GM04504 (cell line): Measurements from ENCODE around the gene YPEL2.

ENCODE experiments used
- DNase-seq: peaks from one replicate; pipeline ENCODE4 v3.0.0-alpha.2; 2012; ENCODE audit warnings: low read depth

YPEL2 gene

GRCh38 chr17:59434429-59434828 is 103.0 kb downstream of the YPEL2 start:
- no peak for DNase-seq

- no peak for DNase-seq
These were observed 103.8 kb downstream of the YPEL2 start for GRCh38 chr17:59435238-59435637.

GRCh38 chr17:59436900-59437299 is 105.4 kb downstream of the YPEL2 start:
- no peak for DNase-seq

- DNase-seq = no peak
These were observed 106.4 kb downstream of the YPEL2 start for GRCh38 chr17:59437791-59438281.

GRCh38 chr17:59439262-59439661 is 107.8 kb downstream of the YPEL2 start:
- DNase-seq = no peak

- no peak for DNase-seq
These were observed 108.3 kb downstream of the YPEL2 start for GRCh38 chr17:59439741-59440211.

GRCh38 chr17:59440757-59441463 is 109.5 kb downstream of the YPEL2 start:
- DNase-seq = peak; percentile 74

GRCh38 chr17:59441464-59442096 is 110.1 kb downstream of the YPEL2 start:
- DNase-seq = no peak

- DNase-seq = no peak
These were observed 111.7 kb downstream of the YPEL2 start for GRCh38 chr17:59443106-59443505.
